Upper lobe of left lung (tissue), 4 donors: ENCODE results near the gene EIF2B5.

Experiments used
- CTCF ChIP-seq, 6 experiments: fragments of 450-650 bp in 4 of 6; fragments of 200-600 bp in 2 of 6; sonication (generic) in 2 of 6; IDR thresholded peaks; one replicate each; pipeline ENCODE4 v1.5.1; 2016 to 2019; ENCODE audit warnings: antibody characterized with exemption in 6 of 6
- POLR2AphosphoS5 ChIP-seq, 2 donors: sonication (generic); formaldehyde crosslinking; IDR thresholded peaks; one replicate each; pipeline ENCODE4 v1.5.1; 2017; ENCODE audit warnings: antibody characterized with exemption in 2 of 2

- TF ChIP-seq POLR2AphosphoS5 (IDR thresholded peaks at IDR 0.05) (no peak), CTCF (IDR thresholded peaks at IDR 0.05) (no peak)
These were observed 2.2 kb upstream of the EIF2B5 start for GRCh38 chr3:184132945-184133344.
